Gastroesophageal sphincter (tissue), 4 donors: ENCODE measurements around the gene NAT9. TPM values are rescaled to one million over a fixed set of nuclear protein-coding genes. Genes with fewer than 3 reads are reported as not detected.

Experiments
- ATAC-seq: fragments of 150-250 bp; one replicate; pipeline ENCODE4 v1.9.1; 2016; ENCODE audit warnings: mild to moderate bottlenecking, moderate library complexity
- H3K27ac ChIP-seq, 4 donors: fragments of 200-600 bp; sonication (generic) in 3 of 4; 1 replicate in 3 of 4; 2 replicates in 1 of 4; pipeline ENCODE4 v1.5.1; 2016 to 2019
- H3K27me3 ChIP-seq: fragments of 200-600 bp; sonication (generic); one replicate; pipeline ENCODE4 v1.5.1; 2019
- H3K36me3 ChIP-seq, 2 donors: fragments of 200-600 bp; sonication (generic); one replicate each; pipeline ENCODE4 v1.5.1; 2019; ENCODE audit warnings: control low read depth in 1 of 2
- H3K4me1 ChIP-seq, 3 donors: fragments of 200-600 bp; sonication (generic); 1 replicate in 2 of 3; 2 replicates in 1 of 3; pipeline ENCODE4 v1.5.1; 2016 to 2019; ENCODE audit warnings: control low read depth in 2 of 3
- H3K4me3 ChIP-seq, 2 donors: fragments of 200-600 bp; sonication (generic); one replicate each; pipeline ENCODE4 v1.5.1; 2019; ENCODE audit warnings: mild to moderate bottlenecking in 1 of 2, moderate library complexity in 1 of 2
- H3K9me3 ChIP-seq, 3 donors: fragments of 200-600 bp; sonication (generic); one replicate each; pipeline ENCODE4 v1.5.1; 2017 to 2019; ENCODE audit warnings: control low read depth in 2 of 3
- EP300 ChIP-seq: sonication (generic); formaldehyde crosslinking; IDR thresholded peaks from one replicate; pipeline ENCODE4 v1.6.1; 2017; ENCODE audit warnings: antibody characterized with exemption, mild to moderate bottlenecking
- POLR2A ChIP-seq, 2 donors: fragments of 450-650 bp; IDR thresholded peaks; one replicate each; pipeline ENCODE4 v1.6.1; 2017; ENCODE audit warnings: antibody characterized with exemption in 2 of 2, mild to moderate bottlenecking in 2 of 2, moderate library complexity in 1 of 2
- POLR2AphosphoS5 ChIP-seq: sonication (generic); formaldehyde crosslinking; IDR thresholded peaks from one replicate; pipeline ENCODE4 v1.6.1; 2017; ENCODE audit warnings: antibody characterized with exemption
- WGBS, 2 donors: methylation state at CpG; one replicate each; pipeline ENCODE4 v1.1.5; 2018; ENCODE audit warnings: low coverage in 1 of 2; 5-methylcytosine and 5-hydroxymethylcytosine counted together
- total RNA-seq, 4 donors: library from RNA; depleted of rRNA; stranded (reverse); fragments of >200 nt; gene quantifications; one replicate each; pipeline ENCODE4 v1.1.0, GENCODE V29; 2016
- TF ChIP-seq, protein P1 (sequence below), 4 experiments: fragments of 200-600 bp in 2 of 4; fragments of 450-650 bp in 2 of 4; sonication (generic) in 1 of 4; IDR thresholded peaks; one replicate each; pipeline ENCODE4 v1.5.1; 2017 to 2019; ENCODE audit warnings: antibody characterized with exemption in 4 of 4, mild to moderate bottlenecking in 2 of 4, moderate library complexity in 2 of 4

The NAT9 gene
- total RNA-seq, 4 donors from 2014 or later: 21.7 to 34.7 (median 26.3) TPM

DNA sequence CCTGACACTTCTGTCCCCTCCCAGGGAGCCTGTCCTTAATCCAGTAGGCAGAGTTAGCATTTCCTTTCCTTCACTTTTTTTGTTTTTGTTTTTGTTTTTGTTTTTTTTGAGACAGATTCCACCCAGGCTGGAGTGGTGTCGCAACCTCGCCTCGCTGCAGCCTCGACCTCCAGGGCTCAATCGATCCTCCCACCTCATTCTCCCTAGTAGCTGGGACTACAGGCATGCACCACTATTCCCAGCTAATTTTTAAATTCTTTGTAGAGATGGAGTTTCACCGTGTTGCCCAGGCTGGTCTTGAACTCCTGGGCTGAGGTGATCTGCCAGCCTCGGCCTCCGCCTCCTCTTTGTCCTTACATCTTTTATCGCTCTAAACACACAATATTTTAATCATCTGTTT lies 23.7 kb downstream of the NAT9 start:
- H3K4me1 ChIP-seq: peaks cover 0 to 62% (median 11%) of the 10 kb centered on the region in 3 donors
- no peaks in the 10 kb centered on the region for H3K36me3 ChIP-seq
- TF ChIP-seq, protein P1, sequence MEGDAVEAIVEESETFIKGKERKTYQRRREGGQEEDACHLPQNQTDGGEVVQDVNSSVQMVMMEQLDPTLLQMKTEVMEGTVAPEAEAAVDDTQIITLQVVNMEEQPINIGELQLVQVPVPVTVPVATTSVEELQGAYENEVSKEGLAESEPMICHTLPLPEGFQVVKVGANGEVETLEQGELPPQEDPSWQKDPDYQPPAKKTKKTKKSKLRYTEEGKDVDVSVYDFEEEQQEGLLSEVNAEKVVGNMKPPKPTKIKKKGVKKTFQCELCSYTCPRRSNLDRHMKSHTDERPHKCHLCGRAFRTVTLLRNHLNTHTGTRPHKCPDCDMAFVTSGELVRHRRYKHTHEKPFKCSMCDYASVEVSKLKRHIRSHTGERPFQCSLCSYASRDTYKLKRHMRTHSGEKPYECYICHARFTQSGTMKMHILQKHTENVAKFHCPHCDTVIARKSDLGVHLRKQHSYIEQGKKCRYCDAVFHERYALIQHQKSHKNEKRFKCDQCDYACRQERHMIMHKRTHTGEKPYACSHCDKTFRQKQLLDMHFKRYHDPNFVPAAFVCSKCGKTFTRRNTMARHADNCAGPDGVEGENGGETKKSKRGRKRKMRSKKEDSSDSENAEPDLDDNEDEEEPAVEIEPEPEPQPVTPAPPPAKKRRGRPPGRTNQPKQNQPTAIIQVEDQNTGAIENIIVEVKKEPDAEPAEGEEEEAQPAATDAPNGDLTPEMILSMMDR (IDR thresholded peaks at IDR 0.05): no peak
- no peak for TF ChIP-seq EP300
- TF ChIP-seq POLR2AphosphoS5: no peak
- no peak for TF ChIP-seq POLR2A (IDR thresholded peaks at IDR 0.05)
- no peak for ATAC-seq
- no peaks in the 10 kb centered on the region for H3K9me3 ChIP-seq
- H3K27ac ChIP-seq: peak overlapping the region in 1 of 4 donors; percentile 85
- no peak overlapping the region for H3K4me3 ChIP-seq
- WGBS, 2 donors: 85 to 92% methylated on average over 6 to 9 of the region's 9 CpGs
- peaks cover 14% of the 10 kb centered on the region for H3K27me3 ChIP-seq

DNA sequence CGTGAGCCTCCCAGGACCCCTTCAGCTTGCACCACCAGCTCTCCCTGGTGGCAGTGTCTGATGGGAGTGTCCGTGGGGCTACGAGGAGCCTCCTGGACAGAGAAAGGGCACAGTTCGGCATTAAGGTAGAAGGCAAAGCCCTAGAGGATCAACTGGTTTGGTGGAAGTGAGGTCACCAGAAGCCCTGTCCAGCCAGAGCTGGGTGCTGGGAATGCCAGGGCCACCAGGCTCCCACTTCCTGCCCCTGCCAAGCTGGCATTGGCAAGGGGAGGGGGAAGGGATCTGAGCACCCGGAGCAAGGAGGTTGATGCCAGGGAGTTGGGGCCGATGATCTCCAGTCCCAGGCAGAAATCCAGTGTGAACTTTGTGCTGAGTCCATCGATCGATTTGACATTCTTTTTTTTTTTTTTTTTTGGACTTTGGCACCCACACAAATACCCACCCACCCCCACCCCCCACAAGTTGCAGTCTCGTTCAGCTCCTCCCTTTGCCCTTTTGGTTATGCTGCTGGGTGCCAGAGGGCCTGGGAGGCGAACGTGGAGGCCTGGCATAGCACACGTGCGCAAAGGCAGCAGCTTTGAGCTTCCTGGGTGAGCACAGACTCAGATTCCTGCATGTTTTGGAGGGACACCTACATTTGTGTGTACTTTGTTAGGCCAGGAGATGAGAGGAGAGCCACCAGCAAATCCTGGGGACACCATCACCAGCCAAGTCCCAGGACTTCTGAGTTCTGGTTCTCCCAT lies 25.6 kb downstream of the NAT9 start:
- 68 to 80% methylated on average over 1 to 5 of the region's 13 CpGs for WGBS, 2 donors
- Histone ChIP-seq H3K36me3 (no peaks in the 10 kb centered on the region), H3K27me3 (peaks cover 28% of the 10 kb centered on the region), H3K4me3 (peak overlapping the region in 1 of 2 donors; percentile 92), H3K9me3 (no peaks in the 10 kb centered on the region), H3K4me1 (peaks cover 0 to 68% (median 9%) of the 10 kb centered on the region in 3 donors), H3K27ac (peak overlapping the region in 3 of 4 donors; percentile 79 to 85 (median 80))
- peak; percentile 18 for TF ChIP-seq POLR2AphosphoS5
- TF ChIP-seq, protein P1 (IDR thresholded peaks at IDR 0.05): no peak
- no peak for ATAC-seq

DNA sequence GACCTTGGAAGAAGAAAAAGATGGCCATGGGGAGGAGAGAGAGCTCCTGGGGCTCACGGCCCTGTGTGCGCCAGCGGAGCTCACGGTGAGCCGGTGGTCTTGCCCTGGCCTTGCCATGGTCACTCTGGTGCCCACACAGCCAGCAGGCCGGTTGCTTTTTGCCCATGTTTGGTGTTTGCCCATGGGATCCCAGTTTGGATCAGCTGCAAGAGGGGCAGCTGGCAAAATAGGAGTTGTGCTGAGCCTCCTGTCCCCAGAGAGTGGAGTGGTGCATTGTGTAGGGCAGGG lies 26.2 kb downstream of the NAT9 start:
- ATAC-seq: no peak
- no peaks in the 10 kb centered on the region for H3K9me3 ChIP-seq
- H3K27me3 ChIP-seq: peaks cover 28% of the 10 kb centered on the region
- H3K4me1 ChIP-seq: peaks cover 0 to 73% (median 9%) of the 10 kb centered on the region in 3 donors
- no peak for TF ChIP-seq EP300
- no peak for TF ChIP-seq POLR2A (IDR thresholded peaks at IDR 0.05)
- TF ChIP-seq POLR2AphosphoS5: no peak
- TF ChIP-seq, protein P1 (IDR thresholded peaks at IDR 0.05): no peak
- WGBS, 2 donors: 47 to 83% methylated on average over 1 to 6 of the region's 6 CpGs
- H3K4me3 ChIP-seq: peak overlapping the region in 1 of 2 donors; percentile 92
- no peaks in the 10 kb centered on the region for H3K36me3 ChIP-seq
- peak overlapping the region in 3 of 4 donors; percentile 79 to 85 (median 80) for H3K27ac ChIP-seq

DNA sequence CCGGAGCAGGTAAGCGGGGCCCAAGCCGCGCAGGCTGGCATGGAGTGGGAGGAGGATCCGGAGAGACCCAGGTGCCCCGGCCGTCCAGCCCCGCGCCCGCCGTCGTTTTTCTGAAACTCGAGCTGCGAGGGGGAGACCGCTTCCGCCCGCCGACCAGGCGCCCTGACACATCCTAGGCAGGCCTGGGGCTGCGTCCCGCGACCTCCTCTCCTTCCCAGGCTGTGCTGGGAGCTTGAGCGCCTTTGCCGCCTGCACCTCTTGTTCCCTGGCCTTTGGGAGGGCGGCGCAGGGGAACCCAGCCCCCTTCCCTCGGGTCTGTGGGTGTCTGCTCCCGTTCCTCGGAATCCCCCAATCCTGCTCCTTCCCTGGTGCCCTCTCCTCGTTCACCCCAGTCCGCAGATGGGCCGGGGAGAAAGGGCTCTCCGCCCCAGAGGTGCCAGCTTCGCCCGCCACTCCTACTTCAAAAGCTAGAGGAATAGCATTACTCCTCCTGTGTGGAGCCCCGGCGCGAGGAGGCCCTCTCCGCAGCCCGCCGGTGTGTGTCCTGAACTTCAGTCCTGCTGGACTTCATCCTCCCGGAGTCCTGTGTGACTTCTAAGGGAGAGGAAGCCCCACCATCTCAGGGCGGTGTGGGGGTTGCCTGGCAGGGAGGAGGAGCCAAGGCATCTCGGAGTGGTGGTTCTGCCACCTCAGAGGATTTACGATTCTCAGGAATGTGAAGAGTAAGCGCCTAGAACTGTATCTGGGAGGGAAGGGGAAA lies 26.7 kb downstream of the NAT9 start:
- WGBS, 2 donors: 3% methylated on average over 13 of the region's 46 CpGs; no CpG with 5 or more reads in 1 of the 2 donors
- Histone ChIP-seq H3K27me3 (peaks cover 28% of the 10 kb centered on the region), H3K9me3 (no peaks in the 10 kb centered on the region), H3K27ac (peak overlapping the region in 3 of 4 donors; percentile 79 to 85 (median 80)), H3K4me1 (peaks cover 0 to 79% (median 9%) of the 10 kb centered on the region in 3 donors), H3K4me3 (peak overlapping the region; percentile 56 to 92), H3K36me3 (no peaks in the 10 kb centered on the region)
- TF ChIP-seq, protein P1 (IDR thresholded peaks at IDR 0.05): no peak
- TF ChIP-seq POLR2AphosphoS5 (peak; percentile 46), EP300 (no peak), POLR2A (IDR thresholded peaks at IDR 0.05) (no peak)
- ATAC-seq: no peak
